ENCODE measurements around the gene IFNAR1.

Gene IFNAR1

GRCh38 chr21:33324291-33325221 is at the start of gene IFNAR1:
TSS of gene IFNAR1 (plus strand) at chr21:33324970. CDS start at chr21:33325056, 86 bp downstream.
- peak; percentile 97 to 99 (median 99) for DNase-seq (ENCODE audit: low read depth in 3 of 3)

- no peak for DNase-seq (ENCODE audit: low read depth in 3 of 3)
Observed at GRCh38 chr21:33278721-33279120, 46.0 kb upstream of the IFNAR1 start.

DNA sequence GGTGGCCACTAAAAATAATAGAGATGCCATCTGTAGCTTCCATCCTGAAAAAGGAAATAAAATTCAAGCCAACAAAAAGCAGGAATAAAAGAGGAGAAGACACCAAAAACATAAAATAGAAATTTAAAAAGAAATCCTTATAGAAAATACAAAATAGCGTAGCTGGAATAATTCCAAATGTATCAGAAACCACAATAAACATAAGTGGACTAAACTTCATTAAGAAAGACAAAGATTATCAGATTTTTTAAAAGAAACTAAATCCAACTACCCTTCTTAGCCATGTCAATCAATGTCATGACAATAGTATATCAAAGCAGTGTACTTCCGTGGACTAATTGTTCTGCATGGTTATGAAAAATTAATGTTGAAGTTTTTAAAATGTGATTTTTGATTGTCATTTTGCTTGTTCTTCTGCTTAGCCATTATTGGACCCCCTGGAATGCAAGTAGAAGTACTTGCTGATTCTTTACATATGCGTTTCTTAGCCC is 45.4 kb upstream of the IFNAR1 start:
- DNase-seq (ENCODE audit: low read depth in 3 of 3) = no peak

- DNase-seq (ENCODE audit: low read depth in 3 of 3) = no peak
Observed at GRCh38 chr21:33281096-33281652, 43.6 kb upstream of the IFNAR1 start.

DNA sequence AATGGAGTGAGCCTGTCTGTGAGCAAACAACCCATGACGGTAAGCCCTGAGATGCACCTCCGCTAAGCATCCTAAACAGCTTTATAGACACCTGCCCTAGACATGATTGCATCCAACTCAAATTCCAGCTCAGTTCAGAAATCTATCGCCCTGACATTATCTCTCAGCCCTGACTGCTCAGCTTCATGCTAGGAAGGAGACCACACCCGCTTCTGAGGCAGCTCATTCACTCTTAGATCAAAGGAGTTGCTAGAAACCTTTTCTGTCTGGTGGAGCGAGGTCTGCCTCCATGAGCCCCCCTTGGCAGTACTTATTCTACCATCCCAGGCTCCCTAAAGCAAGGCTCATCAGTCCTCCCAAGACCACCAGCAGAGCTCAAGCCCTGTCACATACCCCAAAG is 41.6 kb upstream of the IFNAR1 start:
- no peak for DNase-seq (ENCODE audit: low read depth in 3 of 3)

DNA sequence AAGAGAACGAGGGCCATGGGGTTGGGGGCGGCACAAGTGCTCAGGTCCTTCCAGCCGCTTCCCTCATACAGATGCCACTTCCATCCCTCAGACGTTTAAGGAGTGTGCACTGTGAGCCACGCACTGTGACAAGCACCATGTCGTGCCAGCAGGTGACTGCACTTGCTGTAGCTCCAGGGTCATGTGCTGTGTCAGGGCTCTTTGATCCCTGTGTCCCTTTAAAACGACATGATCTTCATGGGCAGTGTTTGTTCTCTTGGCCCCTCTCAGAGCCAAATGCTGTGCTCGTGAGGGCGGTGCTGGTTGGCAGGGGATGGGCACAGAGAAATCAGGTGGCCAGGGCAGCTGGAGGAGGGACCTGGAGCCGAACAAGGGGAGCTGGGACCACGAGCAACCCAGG is 38.7 kb upstream of the IFNAR1 start:
- DNase-seq (ENCODE audit: low read depth in 3 of 3) = no peak

DNA sequence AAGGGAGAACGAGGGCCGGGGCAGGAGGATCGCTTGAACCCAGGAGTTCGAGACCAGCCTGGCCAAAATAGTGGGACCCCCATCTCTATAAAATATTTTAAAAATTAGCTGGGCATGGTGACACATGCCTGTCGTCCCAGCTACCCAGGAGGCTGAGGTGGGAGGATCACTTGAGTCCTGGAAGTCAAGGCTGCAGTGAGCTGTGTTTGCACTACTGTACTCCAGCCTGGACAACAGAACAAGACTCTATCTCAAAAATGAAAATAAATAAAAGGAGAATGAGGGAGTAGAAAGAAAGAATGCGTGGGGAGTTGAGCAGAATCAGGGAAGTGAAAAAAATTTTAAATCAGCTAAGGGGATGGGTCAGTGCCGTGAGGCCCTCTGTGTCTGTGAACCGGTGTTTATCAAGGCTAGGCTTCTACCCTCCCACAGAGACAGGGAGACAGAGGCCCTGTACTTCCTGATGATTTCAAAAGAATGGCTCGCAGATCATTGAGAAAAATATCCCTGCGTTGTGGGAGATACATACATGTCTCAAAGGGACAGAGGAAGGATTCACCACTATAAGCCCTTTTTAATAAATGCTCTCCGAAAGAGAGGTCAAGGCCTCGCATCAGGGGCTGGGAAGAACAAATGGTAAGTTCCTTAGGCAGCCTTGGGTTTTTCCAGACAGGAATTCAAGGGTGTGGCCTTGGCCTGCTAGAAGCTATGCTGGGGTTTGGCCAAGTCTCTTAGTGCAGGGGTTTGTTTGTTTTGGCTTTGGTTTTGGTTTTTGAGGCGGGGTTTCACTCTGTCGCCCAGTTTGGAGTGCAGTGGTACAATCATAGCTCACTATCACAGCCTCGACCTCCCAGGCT is 37.9 kb upstream of the IFNAR1 start:
- no peak for DNase-seq (ENCODE audit: low read depth in 3 of 3)

GRCh38 chr21:33289199-33289819 is 35.5 kb upstream of the IFNAR1 start:
- DNase-seq (ENCODE audit: low read depth in 3 of 3) = no peak

- no peak for DNase-seq (ENCODE audit: low read depth in 3 of 3)
Observed at GRCh38 chr21:33290441-33290840, 34.3 kb upstream of the IFNAR1 start.

GRCh38 chr21:33291686-33292085 is 33.1 kb upstream of the IFNAR1 start:
- DNase-seq (ENCODE audit: low read depth in 3 of 3) = no peak

- DNase-seq (ENCODE audit: low read depth in 3 of 3) = no peak
Observed at GRCh38 chr21:33292724-33293123, 32.0 kb upstream of the IFNAR1 start.

GRCh38 chr21:33293136-33293535 is 31.6 kb upstream of the IFNAR1 start:
- DNase-seq (ENCODE audit: low read depth in 3 of 3) = no peak

GRCh38 chr21:33293811-33294216 is 31.0 kb upstream of the IFNAR1 start:
- no peak for DNase-seq (ENCODE audit: low read depth in 3 of 3)

- DNase-seq (ENCODE audit: low read depth in 3 of 3) = no peak
Observed at GRCh38 chr21:33296156-33296555, 28.6 kb upstream of the IFNAR1 start.

DNA sequence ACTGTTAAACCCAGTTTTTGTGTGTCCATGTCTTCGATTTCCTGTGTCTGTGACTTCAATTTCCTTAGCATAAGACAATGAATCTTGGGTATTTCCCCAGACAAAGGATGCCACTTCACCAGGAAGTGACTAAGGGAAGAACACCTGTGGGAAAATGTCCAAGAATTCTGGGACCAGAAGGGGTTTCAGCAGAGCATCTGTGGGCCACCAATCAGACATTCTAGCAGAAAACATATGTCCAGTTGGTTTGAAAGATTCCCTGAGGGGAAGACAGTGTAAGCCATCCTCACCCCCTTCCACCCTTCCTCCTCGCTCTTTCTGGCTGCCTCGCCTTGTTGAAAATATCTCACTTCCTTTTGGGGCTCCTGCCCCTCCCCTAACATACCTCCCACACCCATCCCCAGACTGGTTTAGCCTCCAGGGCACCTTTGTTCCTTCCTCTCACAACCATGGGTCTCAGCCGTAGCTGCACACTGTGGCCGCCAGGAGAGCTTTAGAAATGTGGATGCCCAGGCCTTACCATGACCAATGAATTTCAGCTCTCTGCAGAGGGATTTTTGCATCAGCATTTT is 25.5 kb upstream of the IFNAR1 start:
- peak in 2 of 3 experiments; percentile 11 to 16 for DNase-seq (ENCODE audit: low read depth in 3 of 3)

DNA sequence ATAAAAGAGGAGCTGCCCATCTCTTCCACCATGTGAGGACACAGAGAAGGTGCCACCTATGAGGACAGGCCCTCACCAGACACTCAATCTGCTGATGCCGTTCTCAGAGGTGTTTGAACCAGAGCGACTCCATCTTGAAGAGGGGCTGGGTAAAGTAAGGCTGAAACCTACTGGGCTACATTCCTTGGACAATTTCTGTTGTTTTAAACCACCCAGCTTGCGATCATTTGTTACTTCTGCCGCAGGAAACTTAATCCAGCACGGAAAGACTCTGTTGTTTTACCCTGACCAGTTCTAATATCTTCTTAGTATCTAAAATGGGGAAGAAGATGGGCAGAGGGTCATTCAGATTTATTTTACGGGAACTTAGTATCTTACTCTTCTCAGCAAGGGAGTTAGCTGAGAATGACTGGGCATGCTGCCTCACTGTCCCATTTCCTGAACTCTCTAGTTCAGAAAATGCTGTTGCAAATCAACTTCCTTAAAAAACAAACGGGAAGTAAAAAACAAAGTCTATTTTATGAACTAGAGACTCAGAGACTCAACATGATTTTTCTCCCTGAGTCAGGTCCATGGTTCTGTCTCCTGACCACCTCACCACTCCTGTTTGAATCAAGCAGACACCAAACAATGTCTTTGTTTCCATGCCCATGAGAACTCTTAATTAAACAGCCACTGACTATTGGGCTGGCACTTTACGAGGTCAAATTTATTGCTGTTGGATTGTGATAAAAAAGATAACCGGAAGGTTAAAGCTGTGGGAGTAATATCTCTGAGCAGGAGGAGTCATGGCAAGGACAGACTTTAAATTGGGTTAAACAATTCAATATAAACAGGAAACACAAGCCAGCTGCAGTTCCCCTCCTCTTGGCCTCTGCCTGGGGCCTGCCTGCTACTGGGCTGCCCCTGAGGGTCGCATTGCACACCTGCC is 23.8 kb upstream of the IFNAR1 start:
- no peak for DNase-seq (ENCODE audit: low read depth in 3 of 3)

GRCh38 chr21:33301632-33302002 is 23.2 kb upstream of the IFNAR1 start:
- DNase-seq (ENCODE audit: low read depth in 3 of 3) = no peak

DNA sequence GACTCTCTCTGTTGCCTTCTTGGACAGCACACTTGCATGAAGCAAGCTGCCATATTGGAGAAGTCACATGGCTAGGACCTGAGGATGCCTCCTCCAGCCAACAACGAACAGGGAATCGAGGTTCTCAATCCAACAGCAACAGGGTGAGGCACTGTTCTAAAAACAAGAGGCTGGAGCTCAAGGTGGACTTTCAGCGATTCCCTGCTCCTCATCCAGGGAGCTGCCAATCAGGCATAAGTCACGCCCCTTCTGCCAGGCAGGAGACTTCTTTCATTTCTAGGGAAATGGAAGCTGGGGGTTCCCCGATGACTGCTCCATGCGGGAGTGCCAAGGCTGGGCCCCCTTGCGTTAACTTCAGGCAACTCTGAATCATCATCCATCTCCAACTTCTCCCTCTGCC is 22.7 kb upstream of the IFNAR1 start:
- no peak for DNase-seq (ENCODE audit: low read depth in 3 of 3)

GRCh38 chr21:33302796-33303195 is 22.0 kb upstream of the IFNAR1 start:
- no peak for DNase-seq (ENCODE audit: low read depth in 3 of 3)

DNA sequence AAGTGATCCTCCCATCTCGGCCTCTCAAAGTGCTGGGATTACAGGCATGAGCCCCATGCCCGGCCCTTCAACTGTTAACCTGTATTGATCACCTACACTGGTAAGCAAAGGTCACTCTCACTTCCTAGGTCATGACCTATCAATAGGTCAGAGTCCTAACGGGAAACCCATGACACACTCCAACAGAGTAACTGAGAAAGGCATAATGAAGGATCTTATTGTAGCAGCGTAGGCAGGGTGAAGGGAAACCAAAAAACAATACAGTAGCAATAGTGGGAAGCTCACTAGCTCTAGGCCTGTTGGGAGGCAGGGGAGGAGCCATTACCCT is 19.5 kb upstream of the IFNAR1 start:
- DNase-seq (ENCODE audit: low read depth in 3 of 3) = no peak

Measured in stimulated activated CD4-positive, alpha-beta T cell treated with anti-CD3 and anti-CD28 coated beads, TNF-alpha, amount 100 ng/mL, for 4 hours (primary cell).